ENCODE data around the gene ZDHHC9. TPM values are rescaled to one million over a fixed set of nuclear protein-coding genes. Genes with fewer than 3 reads are reported as not detected.

Gene ZDHHC9
- total and polyA plus RNA-seq, 2 donors (not counting 1 experiment from before 2014, with no cell fraction given): 1.3 to 6.1 TPM

DNA sequence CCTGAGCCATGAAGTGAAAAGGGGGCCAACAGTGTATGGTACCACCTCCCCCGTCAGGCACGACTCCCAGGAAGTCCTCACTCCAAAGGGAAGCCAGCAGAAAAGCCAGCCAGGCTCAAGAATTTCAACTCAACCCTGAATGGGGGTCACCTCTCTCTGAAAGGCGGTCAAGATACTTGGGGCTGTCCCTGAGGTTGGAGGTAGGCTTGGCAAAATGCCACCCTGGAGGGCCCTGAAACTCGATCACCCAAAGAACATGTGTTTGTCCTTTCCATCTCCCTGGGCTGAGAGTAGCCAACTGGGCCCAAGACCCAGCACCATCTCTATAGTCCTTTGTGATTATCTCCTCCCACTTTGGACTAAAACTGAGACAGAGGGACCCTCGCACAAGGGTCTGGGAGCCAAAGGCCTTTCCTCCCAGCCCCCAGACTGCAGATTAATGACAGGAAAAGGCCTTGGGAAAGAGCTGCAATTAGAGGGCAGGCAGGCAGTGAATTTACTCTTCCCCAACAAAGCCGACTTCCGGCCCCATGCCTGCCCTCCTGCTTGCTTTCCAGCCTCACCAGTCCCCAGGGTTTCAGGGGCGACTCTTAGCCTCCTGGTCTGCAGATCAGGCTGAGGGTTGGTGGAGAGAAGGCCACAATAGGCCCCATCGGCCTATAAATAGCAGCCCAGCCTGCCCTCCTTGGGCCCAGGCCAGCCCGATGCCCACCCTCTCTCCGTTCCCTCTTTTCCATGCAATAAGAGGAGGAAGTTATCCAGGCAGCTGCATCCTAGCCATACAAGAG lies 58.3 kb downstream of the ZDHHC9 start:
- H3K79me2 ChIP-seq (ENCODE audit: control insufficient read depth, insufficient read depth, low read length): peaks cover 82% of the 10 kb centered on the region
- H4K20me1 ChIP-seq (ENCODE audit: control insufficient read depth, insufficient read depth, low read length, poor library complexity, severe bottlenecking): peaks cover 82% of the 10 kb centered on the region
- peak overlapping the region; percentile 52 for H3K9ac ChIP-seq (ENCODE audit: low read length)
- no peaks in the 10 kb centered on the region for H3K9me3 Mint-ChIP-seq (ENCODE audit: insufficient read depth)
- peak overlapping the region; percentile 75 for H3K4me2 ChIP-seq (replicated peaks; ENCODE audit: low read depth, low read length, poor library complexity, severe bottlenecking)
- H3K4me3 Mint-ChIP-seq: peak overlapping the region; percentile 85
- peaks cover 60 to 67% of the 10 kb centered on the region in 2 donors for H3K4me1 ChIP-seq (ENCODE audit: control insufficient read depth in 2 of 2, insufficient read depth in 2 of 2, low read length in 2 of 2)
- CTCF ChIA-PET: interaction anchor here (4.1 to 4.5 kb wide), 2 partner anchors 13 to 29 kb away, joined by 24 to 32 read pairs; no protein-coding TSS in a partner anchor
- H3K36me3 ChIP-seq (replicated peaks in 1 of 2; ENCODE audit: control extremely low read depth in 1 of 2, control insufficient read depth in 1 of 2, extremely low read depth in 1 of 2, insufficient read depth in 2 of 2, low read length in 1 of 2): peaks cover 0 to 61% of the 10 kb centered on the region in 2 experiments
- TF ChIP-seq EZH2 (IDR thresholded peaks at IDR 0.05; ENCODE audit: borderline replicate concordance, insufficient read depth, low read depth, low read length, poor library complexity, severe bottlenecking): no peak
- TF ChIP-seq, protein P1, sequence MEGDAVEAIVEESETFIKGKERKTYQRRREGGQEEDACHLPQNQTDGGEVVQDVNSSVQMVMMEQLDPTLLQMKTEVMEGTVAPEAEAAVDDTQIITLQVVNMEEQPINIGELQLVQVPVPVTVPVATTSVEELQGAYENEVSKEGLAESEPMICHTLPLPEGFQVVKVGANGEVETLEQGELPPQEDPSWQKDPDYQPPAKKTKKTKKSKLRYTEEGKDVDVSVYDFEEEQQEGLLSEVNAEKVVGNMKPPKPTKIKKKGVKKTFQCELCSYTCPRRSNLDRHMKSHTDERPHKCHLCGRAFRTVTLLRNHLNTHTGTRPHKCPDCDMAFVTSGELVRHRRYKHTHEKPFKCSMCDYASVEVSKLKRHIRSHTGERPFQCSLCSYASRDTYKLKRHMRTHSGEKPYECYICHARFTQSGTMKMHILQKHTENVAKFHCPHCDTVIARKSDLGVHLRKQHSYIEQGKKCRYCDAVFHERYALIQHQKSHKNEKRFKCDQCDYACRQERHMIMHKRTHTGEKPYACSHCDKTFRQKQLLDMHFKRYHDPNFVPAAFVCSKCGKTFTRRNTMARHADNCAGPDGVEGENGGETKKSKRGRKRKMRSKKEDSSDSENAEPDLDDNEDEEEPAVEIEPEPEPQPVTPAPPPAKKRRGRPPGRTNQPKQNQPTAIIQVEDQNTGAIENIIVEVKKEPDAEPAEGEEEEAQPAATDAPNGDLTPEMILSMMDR (IDR thresholded peaks at IDR 0.05): no peak
- H3K4me3 ChIP-seq (ENCODE audit: control extremely low read depth in 1 of 5, extremely low read depth in 1 of 5, insufficient read depth in 1 of 5, low read depth in 2 of 5, low read length in 4 of 5): peak overlapping the region in 4 of 5 experiments; percentile 8 to 46 (median 24)
- peak overlapping the region; percentile 41 to 66 for H3K27ac ChIP-seq (ENCODE audit: low read length in 2 of 2)
- DNase-seq (peak; percentile 21), ATAC-seq (ENCODE audit: low read depth) (no peak)
- no peak overlapping the region for H2AFZ ChIP-seq (ENCODE audit: insufficient read depth, low read depth, low read length, poor library complexity, severe bottlenecking)
- no peaks in the 10 kb centered on the region for H3K27me3 ChIP-seq (replicated peaks in 1 of 4; ENCODE audit: control extremely low read depth in 1 of 4, control insufficient read depth in 3 of 4, insufficient read depth in 4 of 4, low read length in 3 of 4)
- no peaks in the 10 kb centered on the region for H3K27me3 Mint-ChIP-seq
- H3K27ac Mint-ChIP-seq: peak overlapping the region; percentile 95
- H3K9me3 ChIP-seq (ENCODE audit: control extremely low read depth in 1 of 3, control insufficient read depth in 2 of 3, insufficient read depth in 1 of 3, low read length in 2 of 3): no peaks in the 10 kb centered on the region
- 20% methylated on average over 1 of the region's 11 CpGs for WGBS (ENCODE audit: insufficient coverage)
- H3K4me1 Mint-ChIP-seq: peaks cover 59% of the 10 kb centered on the region
- POLR2A ChIA-PET: interaction anchor here (0.6 to 1.1 kb wide), 3 partner anchors 11 to 26 kb away, joined by 3 to 4 read pairs (median 3); no protein-coding TSS in a partner anchor
- intact Hi-C loops (cut with micrococcal nuclease): no loop called here
